IMR-90 (cell line): Measurements from ENCODE around the gene CCK. TPM values are rescaled to one million over a fixed set of nuclear protein-coding genes. Genes with fewer than 3 reads are reported as not detected.

Experiments used
- ATAC-seq: fragments of 200-7000 bp; cut with Tn5 transposase; 2 replicates; pipeline ENCODE4 v1.9.1; 2020; ENCODE audit warnings: low read depth, mild to moderate bottlenecking, moderate library complexity
- BruUV-seq: library from RNA; stranded (reverse); fragments of 400-500 nt; replicated peaks from 2 replicates; lab custom pipeline; 2021; lab: Mats Ljungman, UMichigan
- CTCF ChIA-PET: fragments of 300-600 bp; formaldehyde crosslinking; extraction: SDS; loops from one replicate; lab custom pipeline; 2021; ENCODE audit warnings: antibody characterized with exemption; lab: Yijun Ruan, JAX
- POLR2A ChIA-PET: fragments of 300-600 bp; sonication (Branson Sonifier 250); formaldehyde crosslinking; loops from one replicate; lab custom pipeline; 2022; ENCODE audit warnings: antibody characterized with exemption; ENCODE audit not compliant: unreplicated experiment; lab: Charles Lee
- DNase-seq: peaks from one replicate; pipeline ENCODE4 v3.0.0; 2013
- H2AFZ ChIP-seq: replicated peaks from 2 replicates; pipeline ENCODE3; 2013; ENCODE audit warnings: low read length, mild to moderate bottlenecking; ENCODE audit not compliant: poor library complexity
- H2AK5ac ChIP-seq: 2 replicates; pipeline ENCODE4 v1.6.1; 2013; ENCODE audit warnings: low read depth, low read length, inconsistent platforms
- H2AK9ac ChIP-seq: replicated peaks from 2 replicates; pipeline ENCODE3; 2013; ENCODE audit warnings: mild to moderate bottlenecking, low read depth, low read length, moderate library complexity; ENCODE audit not compliant: poor library complexity
- H2BK120ac ChIP-seq: 2 replicates; pipeline ENCODE4 v1.6.1; 2013; ENCODE audit warnings: low read depth, low read length, inconsistent platforms
- H2BK15ac ChIP-seq: 3 replicates; pipeline ENCODE4 v1.6.1; 2013; ENCODE audit warnings: low read depth, low read length, inconsistent platforms
- H2BK20ac ChIP-seq: 2 replicates; pipeline ENCODE4 v1.6.1; 2013; ENCODE audit warnings: low read depth, mild to moderate bottlenecking, inconsistent platforms, low read length, moderate library complexity
- H2BK5ac ChIP-seq: 2 replicates; pipeline ENCODE4 v1.6.1; 2013; ENCODE audit warnings: mild to moderate bottlenecking, low read depth, low read length, inconsistent platforms; ENCODE audit not compliant: poor library complexity, severe bottlenecking
- H3K14ac ChIP-seq: replicated peaks from 2 replicates; pipeline ENCODE4 v1.6.1; 2013; ENCODE audit warnings: low read depth, low read length, inconsistent platforms
- H3K18ac ChIP-seq: 2 replicates; pipeline ENCODE4 v1.6.1; 2013; ENCODE audit warnings: low read depth, low read length, control low read depth
- H3K23ac ChIP-seq: 2 replicates; pipeline ENCODE4 v1.6.1; 2013; ENCODE audit warnings: low read depth, low read length, inconsistent platforms
- H3K27ac ChIP-seq: 2 replicates; pipeline ENCODE4 v1.5.1; 2013; ENCODE audit warnings: mild to moderate bottlenecking, control low read depth, low read length; ENCODE audit not compliant: insufficient read depth
- H3K27me3 ChIP-seq: 2 replicates; pipeline ENCODE4 v1.6.1; 2013; ENCODE audit warnings: low read length; ENCODE audit not compliant: control insufficient read depth, insufficient read depth
- H3K36me3 ChIP-seq: 2 replicates; pipeline ENCODE4 v1.6.1; 2013; ENCODE audit warnings: low read length, mixed read lengths; ENCODE audit not compliant: control insufficient read depth, insufficient read depth
- H3K4ac ChIP-seq: 2 replicates; pipeline ENCODE4 v1.6.1; 2013; ENCODE audit warnings: low read depth, low read length, inconsistent platforms
- H3K4me1 ChIP-seq: 2 replicates; pipeline ENCODE4 v1.6.1; 2013; ENCODE audit warnings: low read length, mixed read lengths; ENCODE audit not compliant: control insufficient read depth, insufficient read depth
- H3K4me2 ChIP-seq: 2 replicates; pipeline ENCODE4 v1.6.1; 2013; ENCODE audit warnings: low read depth, mild to moderate bottlenecking, control low read depth, low read length, moderate library complexity
- H3K4me3 ChIP-seq: 2 replicates; pipeline ENCODE4 v1.5.1; 2013; ENCODE audit warnings: low read depth, mild to moderate bottlenecking, control low read depth, low read length, moderate library complexity; ENCODE audit not compliant: insufficient read depth
- H3K56ac ChIP-seq: 2 replicates; pipeline ENCODE4 v1.6.1; 2013; ENCODE audit warnings: low read length, inconsistent platforms; ENCODE audit not compliant: insufficient read depth; ENCODE audit errors: extremely low read depth
- H3K79me1 ChIP-seq, 2 experiments: 2 replicates each; pipeline ENCODE4 v1.6.1; 2013; ENCODE audit warnings: low read length in 2 of 2, inconsistent platforms in 1 of 2, low read depth in 1 of 2
- H3K9ac ChIP-seq: 2 replicates; pipeline ENCODE4 v1.6.1; 2013; ENCODE audit warnings: low read depth, low read length, control low read depth
- H3K9me1 ChIP-seq: 2 replicates; pipeline ENCODE4 v1.6.1; 2013; ENCODE audit warnings: low read length, inconsistent platforms; ENCODE audit not compliant: insufficient read depth
- H3K9me3 ChIP-seq: 2 replicates; pipeline ENCODE4 v1.6.1; 2013; ENCODE audit warnings: low read length; ENCODE audit not compliant: control insufficient read depth, insufficient read depth
- H4K20me1 ChIP-seq: 2 replicates; pipeline ENCODE4 v1.6.1; 2013; ENCODE audit warnings: low read length, inconsistent platforms; ENCODE audit not compliant: insufficient read depth
- H4K5ac ChIP-seq: 2 replicates; pipeline ENCODE4 v1.6.1; 2013; ENCODE audit warnings: mild to moderate bottlenecking, low read depth, low read length, control low read depth
- H4K8ac ChIP-seq, 2 experiments: 2 replicates each; pipeline ENCODE4 v1.6.1; 2013; ENCODE audit warnings: low read depth in 2 of 2, low read length in 2 of 2, control low read depth in 1 of 2, inconsistent platforms in 1 of 2
- H4K91ac ChIP-seq: 2 replicates; pipeline ENCODE4 v1.6.1; 2013; ENCODE audit warnings: low read depth, low read length, inconsistent platforms; ENCODE audit not compliant: insufficient read depth
- BHLHE40 ChIP-seq: fragments of 150-350 bp; IDR thresholded peaks from 2 replicates; pipeline ENCODE4 v1.6.1; 2016; ENCODE audit warnings: mild to moderate bottlenecking, low read depth, low read length
- FOS ChIP-seq: fragments of 150-350 bp; IDR thresholded peaks from 2 replicates; pipeline ENCODE4 v1.6.1; 2016; ENCODE audit warnings: low read depth, low read length
- MAZ ChIP-seq: IDR thresholded peaks from 2 replicates; pipeline ENCODE4 v1.6.1; 2012; ENCODE audit warnings: low read depth, mild to moderate bottlenecking, low read length, improper control_type of control experiment, moderate library complexity, borderline replicate concordance
- MXI1 ChIP-seq: IDR thresholded peaks from 2 replicates; pipeline ENCODE4 v1.6.1; 2012; ENCODE audit warnings: low read depth, mild to moderate bottlenecking, low read length, moderate library complexity, borderline replicate concordance
- NFE2L2 ChIP-seq: fragments of 150-350 bp; IDR thresholded peaks from 2 replicates; pipeline ENCODE4 v1.6.1; 2016; ENCODE audit warnings: low read depth, mild to moderate bottlenecking, low read length
- POLR2A ChIP-seq: IDR thresholded peaks from 2 replicates; pipeline ENCODE4 v1.6.1; 2012; ENCODE audit warnings: mild to moderate bottlenecking, low read depth, low read length
- RCOR1 ChIP-seq: IDR thresholded peaks from 2 replicates; pipeline ENCODE4 v1.6.1; 2012; ENCODE audit warnings: mild to moderate bottlenecking, low read length, improper control_type of control experiment; ENCODE audit not compliant: insufficient replicate concordance
- RFX5 ChIP-seq: IDR thresholded peaks from 2 replicates; pipeline ENCODE4 v1.8.0; 2012; ENCODE audit warnings: low read depth, mild to moderate bottlenecking, low read length, moderate library complexity
- SMC3 ChIP-seq: fragments of 150-350 bp; IDR thresholded peaks from 2 replicates; pipeline ENCODE4 v1.6.1; 2016; ENCODE audit warnings: low read depth, mild to moderate bottlenecking, antibody characterized with exemption, low read length, moderate library complexity
- WGBS, 2 experiments: methylation state at CpG; one replicate each; pipeline versions ENCODE4 v1.1.5 to v1.1.7; 2013; ENCODE audit warnings: missing lambda C conversion rate in 2 of 2; ENCODE audit not compliant: insufficient read length in 1 of 2; ENCODE audit errors: extremely low coverage in 2 of 2; 5-methylcytosine and 5-hydroxymethylcytosine counted together
- dilution Hi-C: fragments of 300-500 bp; cut with HindIII; formaldehyde crosslinking; loops from one replicate; pipeline ENCODE4 v1.14.3; 2018; ENCODE audit warnings: low sequenced_read_pairs; ENCODE audit not compliant: unreplicated experiment
- in situ Hi-C: fragments of 300-500 bp; cut with MboI; formaldehyde crosslinking; loops from 3 replicates; pipeline ENCODE4 v1.14.3; 2019; ENCODE audit warnings: low sequenced_read_pairs, inconsistent platforms, mixed read lengths
- intact Hi-C: fragments of 100-400 bp; cut with micrococcal nuclease; formaldehyde crosslinking; loops from 2 replicates; pipeline ENCODE4 v1.10.0; 2022
- polyA plus RNA-seq, 3 experiments: library from polyadenylated mRNA; depleted of rRNA; stranded (reverse); fragments of >200 nt; gene quantifications; 2 replicates each; pipeline ENCODE4 v1.2.3, GENCODE V29; 2012; ENCODE audit warnings: low replicate concordance in 1 of 3
- total RNA-seq: library from RNA; depleted of rRNA; stranded (reverse); fragments of >200 nt; gene quantifications from 2 replicates; pipeline ENCODE4 v1.2.3, GENCODE V29; 2012

The CCK gene
- total and polyA plus RNA-seq, 2 of the 4 experiments (the other 2 are of a cell fraction): 0.43 TPM; not detected in 1

DNA sequence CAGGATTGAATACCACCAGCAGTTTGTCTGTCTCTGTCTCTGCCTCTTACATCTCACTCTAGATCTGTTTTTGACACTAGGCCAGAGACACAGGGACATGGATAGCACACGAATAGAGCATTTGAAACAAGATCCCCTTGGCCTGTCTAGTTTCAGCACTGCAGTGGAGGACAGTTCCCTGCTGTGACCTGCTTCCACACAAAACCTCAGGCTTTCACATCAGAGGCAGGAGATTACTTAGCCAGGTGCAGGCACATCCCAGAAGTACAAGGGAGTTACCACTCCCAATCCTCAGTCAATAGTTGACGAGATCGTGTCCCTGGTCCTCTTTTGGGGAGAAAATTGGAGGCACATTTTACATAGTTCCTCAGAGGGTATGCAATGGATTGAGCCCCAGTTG is 34.0 kb upstream of the CCK start:
- in situ Hi-C loops (no loop called here), intact Hi-C loops (no loop called here), dilution Hi-C loops (no loop called here)
- Histone ChIP-seq H2BK5ac (no peak overlapping the region), H3K14ac (no peak overlapping the region), H4K20me1 (no peaks in the 10 kb centered on the region), H3K18ac (no peak overlapping the region), H4K5ac (no peak overlapping the region), H3K27me3 (no peaks in the 10 kb centered on the region), H3K4me1 (no peaks in the 10 kb centered on the region), H3K9me3 (no peaks in the 10 kb centered on the region), H3K9ac (no peak overlapping the region), H2BK20ac (no peak overlapping the region), H2BK15ac (no peak overlapping the region), H3K79me1 (no peaks in the 10 kb centered on the region), H2BK120ac (no peak overlapping the region), H3K4me3 (no peak overlapping the region), H3K9me1 (no peaks in the 10 kb centered on the region), H2AFZ (no peak overlapping the region), H3K36me3 (no peaks in the 10 kb centered on the region), H4K8ac (no peak overlapping the region), H3K56ac (no peak overlapping the region), H2AK9ac (no peak overlapping the region), H3K27ac (no peak overlapping the region), H2AK5ac (no peak overlapping the region), H4K91ac (no peak overlapping the region), H3K4ac (no peak overlapping the region), H3K23ac (no peak overlapping the region), H3K4me2 (no peak overlapping the region)
- no CpG with 5 or more reads among the region's 3 CpGs for WGBS, 2 experiments
- no TSS peak for BruUV-seq
- POLR2A ChIA-PET: no interaction called here
- TF ChIP-seq RFX5: no peak
- TF ChIP-seq FOS: no peak
- TF ChIP-seq MXI1: no peak
- no peak for TF ChIP-seq MAZ
- no peak for TF ChIP-seq BHLHE40
- TF ChIP-seq POLR2A: no peak
- TF ChIP-seq NFE2L2: no peak
- no peak for TF ChIP-seq RCOR1
- TF ChIP-seq SMC3: no peak
- DNase-seq (peak; percentile 40), ATAC-seq (peak; percentile 59; the same call in 1 of the 2 replicates)
- CTCF ChIA-PET: no interaction called here
